ENCODE data around the gene YIPF5. TPM values are rescaled to one million over a fixed set of nuclear protein-coding genes. Genes with fewer than 3 reads are reported as not detected.

The YIPF5 gene
- 22.5 TPM for total RNA-seq
- long read RNA-seq, transcript YIPF5-201 (6 exons, 3,147 nt), result major isoform, 6 of 7 reads
- long read RNA-seq, partial matches to known transcripts, result 0 of 7 reads
- long read RNA-seq, other reads (novel, unspliced or antisense), result 1 of 7 reads

DNA sequence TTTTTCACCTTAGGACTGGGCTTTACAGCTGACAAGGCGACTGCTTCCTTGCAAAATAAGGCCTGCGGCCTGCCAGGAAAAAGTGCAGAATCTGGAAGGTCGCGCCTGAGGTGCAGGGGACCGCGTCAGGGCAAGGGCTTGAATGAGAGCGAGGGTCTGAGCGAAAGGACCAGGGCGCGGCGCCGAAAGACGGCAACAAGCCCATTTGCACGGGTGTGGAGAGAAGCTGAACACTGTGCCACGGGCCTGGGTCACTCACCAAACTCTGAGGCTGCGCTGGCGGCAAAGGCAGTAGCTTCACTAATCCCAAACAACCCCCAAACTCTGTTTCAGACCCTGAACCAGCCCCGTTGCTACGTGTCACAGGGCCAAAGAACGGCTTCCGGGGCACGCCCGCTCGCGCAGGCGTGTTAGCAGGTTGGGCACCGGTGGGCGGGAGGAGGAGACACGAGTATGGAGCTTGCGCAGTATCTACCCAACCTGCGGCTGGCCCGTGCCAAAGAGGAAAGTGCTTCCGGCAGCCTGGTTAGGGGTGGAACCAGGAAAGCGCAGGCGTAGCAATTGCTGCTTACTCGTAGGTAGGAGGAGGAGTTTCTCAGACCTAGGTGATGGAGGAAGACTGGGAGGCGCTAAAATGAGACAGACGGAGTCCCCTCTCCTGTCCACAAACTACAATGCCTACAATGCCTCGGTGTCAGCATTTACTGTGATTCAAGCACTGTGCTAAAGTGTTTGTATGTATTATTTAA, at the start of gene YIPF5, which contains the start of gene KCTD16:
TSS of gene YIPF5 (minus strand) at position 384 of the 749 bp plus-strand sequence. CDS start 704 bp downstream, outside the sequence.
TSS of gene KCTD16 (plus strand) at position 598 of the 749 bp plus-strand sequence.
- DNase-seq (ENCODE audit: missing footprints) (peak; percentile 96), ATAC-seq (peak; percentile 100)
- intact Hi-C loops (cut with DNase I), result no loop called here

DNA sequence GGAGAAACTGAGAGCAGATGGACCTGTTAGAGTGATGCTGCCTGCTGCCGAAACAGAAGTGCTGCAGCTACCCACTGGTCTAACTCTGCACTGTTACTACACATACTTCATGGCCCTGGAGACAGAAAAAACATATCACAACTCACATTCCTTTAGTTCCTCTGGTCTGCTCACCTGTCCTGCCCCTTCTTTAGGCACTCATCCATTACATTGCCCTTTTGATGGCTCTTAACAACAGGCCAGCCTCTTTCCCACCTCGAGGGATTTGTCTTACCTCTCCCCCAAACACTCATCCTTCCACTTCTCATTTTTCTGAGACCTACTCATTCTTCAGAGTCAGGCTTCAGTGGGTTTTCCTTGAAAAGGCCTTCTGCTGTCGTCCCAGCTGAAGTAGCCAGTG, 49.4 kb upstream of the YIPF5 start:
- intact Hi-C loops (cut with DNase I), result no loop called here
- DNase-seq (ENCODE audit: missing footprints) (no peak), ATAC-seq (no peak)

DNA sequence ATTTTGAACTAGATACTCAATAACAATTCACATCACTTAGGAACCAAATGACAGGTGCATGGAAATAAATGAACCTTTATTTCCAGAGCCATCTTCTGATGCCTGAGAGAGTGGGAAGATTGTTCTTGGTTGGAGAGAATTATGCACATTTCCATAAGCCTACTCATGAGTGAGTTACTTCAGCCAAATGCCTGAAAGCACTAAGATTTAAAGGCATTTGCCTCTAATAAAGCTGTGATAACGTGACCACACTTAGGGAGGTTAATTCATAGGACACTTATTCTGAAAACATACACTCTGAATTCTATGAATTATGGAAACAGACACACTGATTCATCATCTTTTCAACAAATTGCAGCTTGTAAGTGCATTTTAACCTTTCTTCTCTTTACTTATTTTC, 40.2 kb upstream of the YIPF5 start:
- ATAC-seq (no peak), DNase-seq (ENCODE audit: missing footprints) (no peak)
- intact Hi-C loops (cut with DNase I), result no loop called here

DNA sequence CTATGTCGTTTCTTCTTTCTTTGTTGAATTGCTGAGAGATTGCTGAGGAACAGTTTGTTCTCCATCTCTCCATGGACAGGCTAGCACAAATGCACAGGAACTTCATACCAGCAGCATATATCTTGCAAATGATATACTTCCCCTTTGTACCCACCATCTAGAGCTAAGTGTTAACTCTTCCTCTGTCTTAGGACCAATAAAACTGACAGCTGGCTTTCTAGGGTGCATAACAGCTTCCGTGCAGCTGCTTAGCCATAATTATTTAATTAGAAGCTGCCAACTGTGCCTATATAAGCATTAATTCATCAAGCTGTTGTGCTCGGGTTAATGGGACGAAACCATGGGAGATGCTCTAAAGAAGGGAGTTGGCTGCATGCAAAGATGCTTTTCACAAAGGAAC, 38.9 kb upstream of the YIPF5 start:
- DNase-seq (ENCODE audit: missing footprints), result no peak
- intact Hi-C loops (cut with DNase I), result loop anchor here (10.0 kb wide), 3 partner anchors 1605 to 1925 kb away; no protein-coding TSS in a partner anchor
- no peak for ATAC-seq

DNA sequence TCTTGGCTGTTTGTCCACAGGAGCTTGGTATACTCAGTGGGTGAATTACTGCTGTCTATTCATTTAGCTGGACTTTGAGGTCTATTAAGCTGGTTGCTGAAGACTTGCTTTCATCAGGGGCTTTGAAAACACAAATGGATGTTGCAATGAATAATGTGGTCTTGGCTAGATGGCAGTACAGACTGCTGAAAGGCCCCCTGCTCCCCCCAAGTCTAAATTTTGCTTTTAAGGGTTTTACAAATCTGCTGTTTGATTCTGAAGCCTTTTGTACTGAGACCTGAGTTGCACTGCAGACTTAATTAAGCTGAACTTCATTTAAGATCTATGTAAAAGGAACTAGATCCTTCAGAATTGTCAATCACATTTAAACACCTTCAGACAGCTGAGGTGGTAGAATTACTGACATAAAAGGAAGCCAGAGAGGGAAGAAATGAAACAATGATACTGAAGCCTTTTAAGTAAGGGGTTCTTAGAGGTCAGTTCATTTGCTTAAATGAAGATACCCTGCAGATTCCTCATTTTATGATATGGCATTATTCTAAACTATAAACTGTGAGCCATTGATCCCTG, 37.5 kb upstream of the YIPF5 start:
- ATAC-seq (no peak), DNase-seq (ENCODE audit: missing footprints) (no peak)
- intact Hi-C loops (cut with DNase I), result loop anchor here (10.0 kb wide), 3 partner anchors 1607 to 1927 kb away; no protein-coding TSS in a partner anchor

DNA sequence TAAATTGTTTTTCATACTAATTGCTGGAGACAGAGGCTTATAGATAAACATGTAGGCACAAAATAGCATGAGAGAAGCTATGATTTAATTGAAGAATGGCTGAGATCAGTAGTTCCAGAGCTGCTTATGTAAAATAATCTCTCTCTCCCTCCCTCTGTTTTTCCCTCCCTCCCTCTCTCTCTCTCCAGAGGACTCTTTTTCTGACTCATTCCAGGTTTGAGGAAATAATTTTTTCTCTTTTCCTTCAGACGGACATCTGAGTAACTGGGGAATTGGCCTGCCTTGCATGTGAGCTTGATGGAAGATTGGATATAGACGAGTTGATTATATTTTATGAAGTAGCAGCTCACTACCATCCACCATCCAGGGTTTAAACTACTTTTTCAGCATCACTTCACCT, 35.7 kb upstream of the YIPF5 start:
- intact Hi-C loops (cut with DNase I), result loop anchor here (10.0 kb wide), 3 partner anchors 1609 to 1929 kb away; no protein-coding TSS in a partner anchor
- ATAC-seq (no peak), DNase-seq (ENCODE audit: missing footprints) (no peak)

DNA sequence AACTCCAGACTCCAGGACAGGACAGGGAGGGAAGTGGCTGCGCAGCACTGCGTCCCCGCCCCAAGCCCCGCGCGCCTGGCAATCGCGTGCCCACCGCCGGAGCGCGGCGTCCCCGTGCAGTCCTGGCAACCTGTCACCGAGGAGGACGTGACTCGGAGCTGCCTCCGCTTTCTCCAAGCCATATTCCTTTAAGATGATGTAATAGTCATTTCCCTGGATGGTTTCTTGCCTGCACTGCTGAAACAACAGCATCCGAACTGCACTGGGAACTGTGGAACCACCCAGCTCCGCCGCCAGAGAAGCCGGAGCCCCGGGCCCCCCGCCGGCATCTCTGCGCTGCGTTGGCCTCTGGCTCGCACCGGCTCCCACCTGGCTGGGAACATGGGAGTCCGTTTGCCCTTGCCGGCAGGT, 34.7 kb upstream of the YIPF5 start:
- peak; percentile 44 for ATAC-seq
- intact Hi-C loops (cut with DNase I), result loop anchor here (10.0 kb wide), 3 partner anchors 1610 to 1930 kb away; no protein-coding TSS in a partner anchor
- peak; percentile 46 for DNase-seq (ENCODE audit: missing footprints)

DNA sequence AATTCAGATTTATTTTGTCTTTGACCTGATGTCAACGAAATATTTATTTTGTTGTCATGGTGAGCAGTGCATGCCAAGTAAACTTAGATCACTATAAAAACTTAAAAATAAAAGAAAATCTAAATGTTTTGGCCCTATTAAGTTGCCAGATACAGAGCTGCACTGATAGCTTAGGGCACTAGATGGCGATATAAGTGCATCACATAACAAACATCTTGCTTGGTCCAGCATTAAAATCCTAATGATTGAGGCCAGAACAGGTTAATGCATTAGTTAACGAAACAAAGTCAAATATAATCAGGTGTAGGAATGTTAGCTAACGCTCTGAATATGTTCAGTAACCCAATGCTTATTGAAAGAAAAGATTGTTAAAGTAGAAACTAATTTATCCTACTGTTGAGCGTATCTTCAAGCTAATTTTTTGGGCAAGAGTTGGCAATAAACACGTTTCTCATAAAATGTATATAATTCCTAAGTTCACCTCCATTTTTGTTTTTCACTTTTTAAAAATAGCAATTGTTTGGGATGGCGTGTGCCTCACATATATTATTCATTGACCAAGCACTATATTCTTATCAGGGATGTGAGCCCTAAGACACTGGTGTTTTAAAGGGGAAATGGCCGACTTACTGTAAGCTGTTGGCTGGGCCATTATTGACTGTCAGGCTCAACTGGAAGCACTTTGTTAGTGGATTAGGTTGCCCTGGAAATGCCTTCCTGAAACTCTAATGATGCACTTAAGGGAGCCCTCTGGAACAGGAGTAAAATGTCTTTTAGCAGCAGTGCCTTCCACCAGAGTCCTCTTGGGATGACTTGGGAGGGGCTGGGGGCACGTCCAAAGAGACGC, 33.5 kb upstream of the YIPF5 start:
- intact Hi-C loops (cut with DNase I), result loop anchor here (2.0 to 10.0 kb wide), 4 partner anchors 187 to 1931 kb away; no protein-coding TSS in a partner anchor
- DNase-seq (ENCODE audit: missing footprints), result no peak

DNA sequence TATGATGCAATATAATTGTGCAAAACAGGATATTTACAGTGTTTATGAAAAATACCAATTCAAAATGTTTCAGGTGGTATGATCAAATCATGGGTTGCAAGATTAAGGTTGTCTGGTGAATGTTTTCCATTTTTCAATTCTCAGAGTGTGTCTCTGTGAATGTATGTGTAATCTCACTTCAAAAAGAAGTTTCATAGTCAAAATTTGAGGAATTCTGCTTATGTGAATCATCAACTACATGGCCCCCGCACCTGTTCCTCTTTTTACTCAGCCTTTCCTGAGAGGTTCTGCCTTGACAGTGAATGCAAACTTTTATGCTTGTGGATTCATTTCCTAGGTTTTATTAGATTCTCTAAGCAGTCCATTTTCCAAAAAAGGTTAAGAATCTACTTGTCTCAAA, 32.3 kb upstream of the YIPF5 start:
- ATAC-seq, result no peak
- DNase-seq (ENCODE audit: missing footprints), result no peak
- intact Hi-C loops (cut with DNase I), result loop anchor here (2.0 to 10.0 kb wide), 4 partner anchors 188 to 1932 kb away; no protein-coding TSS in a partner anchor

More for the DNA sequence above, 33.5 kb upstream of the YIPF5 start:
- ATAC-seq, result peak; percentile 60

DNA sequence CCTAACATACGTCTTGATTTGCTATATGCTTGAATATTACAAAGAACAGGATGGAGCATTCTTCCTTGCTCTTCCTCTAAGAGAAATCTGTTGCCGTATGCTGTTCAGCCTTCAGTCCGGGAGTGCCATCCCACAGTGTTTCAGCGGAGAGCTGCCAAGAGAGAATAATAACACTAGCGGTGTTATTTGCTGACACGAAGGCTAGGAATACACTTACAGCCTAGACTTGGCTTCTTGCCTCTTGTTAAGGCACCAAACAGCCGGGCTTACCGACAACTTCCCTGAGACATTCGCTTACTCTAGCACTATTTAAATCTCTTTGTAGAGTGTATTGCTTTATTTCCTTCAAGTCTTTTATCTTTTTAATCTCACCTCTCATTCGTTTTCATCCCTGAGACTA, 31.6 kb upstream of the YIPF5 start:
- ATAC-seq, result peak; percentile 28
- intact Hi-C loops (cut with DNase I), result loop anchor here (2.0 to 10.0 kb wide), 4 partner anchors 189 to 1933 kb away; no protein-coding TSS in a partner anchor

DNA sequence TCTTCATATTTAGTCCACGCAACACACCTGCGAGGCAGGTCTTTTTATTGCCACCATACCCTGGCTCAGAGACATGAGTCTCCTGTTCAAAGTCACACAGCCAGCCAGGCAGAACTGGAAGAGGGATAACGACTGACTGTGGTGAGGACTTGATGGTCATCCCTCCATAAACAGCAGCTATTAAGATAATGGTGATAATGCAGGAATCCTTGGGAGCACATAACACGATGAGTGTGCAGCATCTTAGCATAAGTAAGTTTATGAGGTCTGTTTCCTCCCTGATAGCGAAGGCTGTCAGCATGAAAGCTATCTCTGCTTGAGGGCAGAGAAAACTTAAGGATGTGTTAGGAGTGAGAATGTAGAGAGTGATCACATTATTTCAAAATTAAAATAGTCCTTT, 31.1 kb upstream of the YIPF5 start:
- ATAC-seq (no peak), DNase-seq (ENCODE audit: missing footprints) (no peak)
- intact Hi-C loops (cut with DNase I), result loop anchor here (10.0 kb wide), 3 partner anchors 1613 to 1933 kb away; no protein-coding TSS in a partner anchor

More for the DNA sequence above, 31.6 kb upstream of the YIPF5 start:
- no peak for DNase-seq (ENCODE audit: missing footprints)

DNA sequence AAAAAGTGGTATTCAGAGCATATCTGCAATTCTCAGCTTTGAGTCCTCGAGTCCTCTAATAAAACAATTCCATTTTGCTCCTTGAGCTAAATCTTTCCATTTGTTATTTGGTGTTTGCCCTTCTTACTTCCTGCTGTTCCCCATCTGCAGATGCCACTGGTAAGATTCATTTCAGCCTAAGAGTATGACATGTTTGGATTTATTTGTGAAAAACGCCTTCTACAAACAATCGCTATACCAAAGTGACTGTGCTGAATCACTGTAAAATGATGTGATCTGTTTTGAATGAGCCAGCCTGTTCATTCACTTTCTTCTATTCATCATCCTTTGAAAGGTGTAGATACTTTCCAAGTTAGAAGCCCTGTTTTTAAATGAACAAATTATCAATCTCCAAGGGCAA, 27.9 kb upstream of the YIPF5 start:
- intact Hi-C loops (cut with DNase I), result no loop called here
- DNase-seq (ENCODE audit: missing footprints) (no peak), ATAC-seq (no peak)

DNA sequence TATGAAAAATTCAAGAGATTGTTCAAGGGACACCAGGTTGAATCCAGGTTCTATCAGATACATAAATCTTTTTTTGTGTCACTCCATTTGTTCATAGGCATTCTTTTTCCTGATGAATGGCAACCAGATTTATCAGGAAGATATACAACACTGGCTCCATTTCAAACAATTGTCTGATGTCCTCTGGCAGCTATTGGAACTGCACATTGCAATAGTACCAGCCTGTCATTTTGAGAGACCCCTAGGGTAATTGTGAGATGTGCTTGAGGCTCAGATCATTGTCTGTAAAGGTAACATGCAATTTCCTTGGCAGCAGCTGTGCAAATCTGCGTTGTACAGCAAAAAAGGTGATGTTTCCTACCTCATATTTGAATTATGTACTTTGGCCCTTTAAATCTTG, 26.2 kb upstream of the YIPF5 start:
- intact Hi-C loops (cut with DNase I), result no loop called here
- DNase-seq (ENCODE audit: missing footprints), result no peak
- no peak for ATAC-seq

DNA sequence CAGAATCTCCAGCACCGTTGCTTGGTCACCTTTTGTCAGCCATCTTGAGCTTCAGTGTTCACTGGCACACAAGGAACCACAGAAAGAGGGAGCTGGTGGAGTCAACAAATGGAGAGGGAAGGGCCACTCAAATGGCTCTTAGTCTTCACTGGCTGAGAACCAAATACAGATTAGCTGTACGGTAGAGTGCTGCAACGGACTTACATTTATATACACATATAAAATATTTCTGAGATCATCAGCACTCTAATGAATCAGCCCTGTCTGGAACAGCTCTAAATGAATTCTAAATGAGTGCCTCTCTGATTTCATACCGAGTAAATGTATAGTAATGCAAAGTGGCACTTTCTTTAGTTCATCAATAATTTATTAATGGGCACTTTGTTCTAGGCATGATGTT, 25.0 kb upstream of the YIPF5 start:
- DNase-seq (ENCODE audit: missing footprints), result no peak
- intact Hi-C loops (cut with DNase I), result no loop called here

DNA sequence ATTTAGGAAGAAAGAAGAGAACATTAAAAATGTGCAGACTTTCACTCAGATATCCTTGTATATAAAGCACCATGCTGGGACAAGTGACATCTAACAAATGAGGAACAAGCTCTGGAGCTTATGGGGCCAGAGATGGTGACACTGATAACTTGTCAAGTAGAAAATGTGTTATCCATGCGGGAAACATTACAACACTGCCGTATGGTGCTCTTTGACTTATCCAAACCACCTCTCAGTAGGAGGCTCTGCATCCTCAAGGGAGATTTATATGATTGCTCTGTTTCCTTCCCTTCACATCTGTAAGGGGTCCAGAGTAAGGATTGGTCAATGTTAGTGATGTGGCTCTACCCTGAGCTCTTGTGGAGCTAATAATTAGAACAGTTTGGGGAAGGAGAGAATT, 23.7 kb upstream of the YIPF5 start:
- ATAC-seq, result no peak
- intact Hi-C loops (cut with DNase I), result no loop called here
- no peak for DNase-seq (ENCODE audit: missing footprints)

More for the DNA sequence above, 25.0 kb upstream of the YIPF5 start:
- no peak for ATAC-seq

DNA sequence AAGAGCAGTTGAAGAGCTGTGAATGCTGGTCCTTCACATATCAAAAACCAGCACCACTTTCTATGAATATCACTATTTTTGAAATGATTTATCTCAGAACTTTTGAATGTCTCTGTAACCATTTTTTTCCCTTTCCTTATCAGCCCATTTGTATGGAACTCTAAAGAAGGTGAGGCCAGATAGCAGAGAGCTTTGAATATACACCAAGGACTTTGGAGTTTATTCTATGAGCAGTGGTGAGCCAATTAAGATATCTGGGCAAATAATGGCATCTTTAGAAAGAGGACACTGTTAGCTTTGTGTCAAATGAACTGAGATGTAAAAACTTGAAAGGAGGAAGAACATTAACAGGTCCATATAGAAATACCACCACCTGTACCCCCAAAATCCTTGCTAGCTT, 22.2 kb upstream of the YIPF5 start:
- no peak for ATAC-seq
- DNase-seq (ENCODE audit: missing footprints), result no peak
- intact Hi-C loops (cut with DNase I), result no loop called here

DNA sequence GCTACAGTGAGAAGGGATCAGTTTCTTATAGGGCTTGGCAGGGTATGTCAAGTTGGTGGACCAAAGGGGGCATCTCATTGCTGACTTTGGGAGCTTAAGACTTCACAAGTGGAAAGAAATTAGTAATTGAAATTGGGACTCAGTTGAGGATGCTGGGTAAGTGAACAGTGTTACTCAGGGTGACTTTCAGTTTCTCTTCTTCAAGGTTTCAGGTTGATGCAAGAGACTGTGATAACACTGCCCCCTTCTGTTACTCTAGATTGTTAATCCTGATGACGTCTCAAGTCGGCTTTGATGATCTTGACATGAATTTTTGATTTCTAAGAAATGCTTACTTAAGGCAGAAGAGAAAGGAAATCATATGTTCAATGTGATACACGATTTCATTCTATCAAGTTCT, 21.5 kb upstream of the YIPF5 start:
- ATAC-seq, result peak; percentile 52

DNA sequence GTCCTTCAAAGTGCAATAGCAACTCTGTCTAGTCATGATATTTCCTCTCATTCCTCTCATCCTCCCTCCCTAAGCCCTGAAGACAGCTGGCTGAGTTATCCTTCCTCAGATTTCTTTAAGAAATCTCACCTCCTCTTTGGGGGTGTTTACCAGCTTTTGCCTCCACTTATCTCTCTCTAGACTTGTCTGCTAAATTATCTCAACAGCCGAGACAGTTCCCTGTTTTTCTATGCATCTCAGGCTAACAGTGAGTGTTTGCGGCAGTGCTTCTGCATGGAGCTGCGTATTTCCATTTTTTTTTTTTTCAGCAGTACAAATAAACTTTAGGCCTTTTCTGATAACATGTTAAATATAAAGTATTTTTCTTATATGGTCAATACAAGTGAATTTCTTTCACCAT, 21.1 kb upstream of the YIPF5 start:
- no peak for ATAC-seq
- DNase-seq (ENCODE audit: missing footprints), result no peak
- intact Hi-C loops (cut with DNase I), result no loop called here

More for the DNA sequence above, 21.5 kb upstream of the YIPF5 start:
- intact Hi-C loops (cut with DNase I), result no loop called here
- no peak for DNase-seq (ENCODE audit: missing footprints)
